ENCODE measurements around the gene ZNF592.

ZNF592 gene

DNA sequence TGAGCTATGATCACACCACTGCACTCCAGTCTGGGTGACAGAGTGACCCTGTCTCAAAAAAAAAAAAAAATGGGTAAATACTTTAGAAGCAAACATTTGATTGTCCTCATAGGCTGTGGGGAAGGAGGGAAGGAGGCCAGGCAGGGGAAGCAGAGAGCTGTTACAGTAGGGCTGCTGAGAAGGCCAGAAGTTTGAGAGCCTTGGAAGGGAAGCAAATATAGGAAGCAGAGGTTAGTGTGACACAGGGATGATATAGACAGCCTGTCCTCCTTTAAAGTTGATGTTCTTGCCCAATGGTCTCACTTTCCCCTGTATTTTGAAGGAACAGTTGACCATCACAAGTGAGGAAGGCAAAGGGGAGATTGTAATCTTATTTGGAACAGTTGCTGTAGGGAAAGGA lies 63.4 kb downstream of the ZNF592 start:
- DNase-seq (ENCODE audit: low spot score): no peak

DNA sequence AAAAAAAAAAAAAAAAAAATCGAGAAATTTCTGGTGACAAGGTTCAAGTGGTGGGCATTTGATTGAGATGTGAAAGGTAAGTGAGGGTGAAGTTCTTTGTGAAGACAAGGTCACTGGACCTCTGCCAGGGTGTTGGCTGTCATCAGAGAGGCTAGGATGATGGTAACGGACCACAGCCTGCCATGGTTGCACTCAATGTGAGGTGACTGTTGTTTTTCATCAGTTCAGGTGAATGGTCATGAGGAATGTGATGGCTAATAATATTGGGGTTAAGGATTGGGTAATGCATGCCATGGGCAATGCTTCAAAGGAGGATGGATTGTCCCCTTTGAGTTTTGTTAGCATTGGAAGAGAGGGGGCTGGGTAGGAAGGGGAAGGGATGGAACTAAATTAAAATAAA lies 64.5 kb downstream of the ZNF592 start:
- DNase-seq (ENCODE audit: low spot score): no peak

DNA sequence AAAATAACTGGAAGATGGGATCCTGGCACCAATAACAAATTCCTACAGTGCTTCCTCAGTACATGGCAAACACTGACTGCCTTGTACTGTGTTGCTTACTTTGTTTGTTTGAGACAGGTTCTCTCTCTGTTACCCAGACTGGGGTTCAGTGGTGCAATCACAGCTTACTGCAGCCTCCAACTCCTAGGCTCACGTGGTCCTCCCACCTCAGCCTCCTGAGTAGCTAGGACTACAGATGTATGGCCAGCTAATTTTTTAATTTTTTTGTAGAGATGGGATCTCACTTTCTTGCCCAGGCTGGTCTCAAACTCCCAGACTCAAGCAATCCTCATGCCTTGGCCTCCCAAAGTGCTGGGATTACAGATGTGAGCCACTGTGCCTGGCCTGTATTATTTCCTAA lies 65.0 kb downstream of the ZNF592 start:
- no peak for DNase-seq (ENCODE audit: low spot score)

DNA sequence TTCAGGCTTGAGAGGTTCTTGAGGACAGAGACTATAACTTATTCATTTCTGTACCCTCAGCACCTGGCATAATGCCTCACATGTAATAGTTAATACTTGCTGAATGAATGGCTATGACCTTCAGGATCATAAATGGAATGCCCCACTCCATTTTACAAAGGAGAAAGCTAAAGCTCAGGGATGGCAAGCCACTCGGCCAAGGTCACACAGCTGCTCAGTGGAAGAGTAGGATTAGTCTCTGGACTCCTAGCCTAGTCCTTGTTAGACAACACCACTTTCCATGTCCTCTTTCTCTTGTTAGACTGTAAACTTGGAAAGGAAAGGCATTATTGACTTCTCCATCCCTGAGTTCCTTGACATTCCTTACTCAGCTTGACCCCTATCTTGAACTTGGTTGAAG lies 65.5 kb downstream of the ZNF592 start:
- DNase-seq (ENCODE audit: low spot score): no peak

- no peak for DNase-seq (ENCODE audit: low spot score)
Observed at GRCh38 chr15:84814916-84815315, 66.5 kb downstream of the ZNF592 start.

DNA sequence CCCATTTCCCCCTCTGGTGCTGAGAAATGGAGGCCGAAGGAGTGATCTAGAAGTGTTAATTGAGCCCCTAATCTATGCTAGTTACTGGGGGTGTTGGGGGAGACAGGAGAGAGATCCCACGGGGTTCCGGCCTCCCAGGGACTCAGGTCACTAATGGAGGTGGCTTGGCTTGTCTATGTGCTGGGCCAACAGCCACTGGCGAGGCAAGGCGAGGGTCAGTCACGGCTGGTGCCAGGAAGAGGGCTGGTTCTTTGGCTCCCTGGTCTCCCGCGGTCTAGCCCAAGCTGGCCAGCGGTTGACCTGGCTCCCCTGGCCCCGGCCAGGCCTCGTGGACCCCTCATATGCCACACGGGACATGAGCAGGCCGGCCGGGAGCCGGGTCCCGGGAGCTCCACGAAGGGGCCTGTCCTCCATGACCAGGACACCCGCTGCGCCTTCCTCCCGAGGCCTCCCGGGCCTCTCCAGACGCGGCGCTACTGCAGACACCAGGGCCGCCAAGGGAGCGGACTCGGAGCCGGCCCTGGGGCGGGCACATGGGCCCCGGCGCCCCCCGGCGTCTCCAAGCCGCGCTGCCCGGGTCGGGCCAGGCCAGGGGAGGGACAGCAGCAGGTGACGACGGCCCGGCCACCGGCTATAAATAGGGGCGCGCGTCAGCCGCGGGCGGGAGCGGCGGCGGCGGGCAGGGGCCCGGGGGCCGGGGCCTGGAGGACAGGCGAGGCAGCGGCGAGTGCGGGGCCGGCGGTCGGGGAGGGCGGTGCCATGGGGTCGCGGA lies 68.5 kb downstream of the ZNF592 start, which contains the start of gene ALPK3:
Gene ALPK3 (plus strand): TSS at position 663 of the 772 bp plus-strand sequence. CDS start 97 bp downstream, at position 760.
- DNase-seq (ENCODE audit: low spot score): no peak

DNA sequence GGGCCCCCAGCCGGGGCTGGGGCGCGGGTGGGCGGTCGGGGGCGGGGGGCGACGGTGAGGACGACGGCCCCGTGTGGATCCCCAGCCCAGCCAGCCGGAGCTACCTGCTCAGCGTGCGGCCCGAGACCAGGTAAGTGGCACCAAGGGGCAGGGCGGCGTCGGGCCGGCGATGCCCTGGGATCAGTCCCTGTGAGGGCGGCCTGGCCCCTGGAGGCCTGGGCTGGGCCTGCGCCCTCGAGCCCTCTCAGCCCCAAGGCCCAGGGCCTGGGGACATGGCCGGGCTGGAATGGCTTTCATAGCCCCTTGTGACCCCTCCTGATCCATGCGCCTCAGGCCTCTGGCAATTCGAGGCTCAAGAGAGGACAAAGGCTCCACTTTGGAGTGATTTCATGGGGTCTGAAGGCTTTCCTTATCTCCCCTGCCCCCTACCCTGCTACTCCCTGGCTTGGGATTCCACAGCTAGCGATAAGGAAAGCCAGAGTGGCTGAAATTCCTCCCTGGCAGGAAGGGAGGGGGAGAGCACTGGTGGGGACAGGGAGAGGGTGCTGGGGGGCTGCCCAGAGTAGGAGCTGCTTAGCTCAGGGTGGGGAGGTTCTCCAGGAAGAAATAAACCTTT lies 69.2 kb downstream of the ZNF592 start:
- no peak for DNase-seq (ENCODE audit: low spot score)

DNA sequence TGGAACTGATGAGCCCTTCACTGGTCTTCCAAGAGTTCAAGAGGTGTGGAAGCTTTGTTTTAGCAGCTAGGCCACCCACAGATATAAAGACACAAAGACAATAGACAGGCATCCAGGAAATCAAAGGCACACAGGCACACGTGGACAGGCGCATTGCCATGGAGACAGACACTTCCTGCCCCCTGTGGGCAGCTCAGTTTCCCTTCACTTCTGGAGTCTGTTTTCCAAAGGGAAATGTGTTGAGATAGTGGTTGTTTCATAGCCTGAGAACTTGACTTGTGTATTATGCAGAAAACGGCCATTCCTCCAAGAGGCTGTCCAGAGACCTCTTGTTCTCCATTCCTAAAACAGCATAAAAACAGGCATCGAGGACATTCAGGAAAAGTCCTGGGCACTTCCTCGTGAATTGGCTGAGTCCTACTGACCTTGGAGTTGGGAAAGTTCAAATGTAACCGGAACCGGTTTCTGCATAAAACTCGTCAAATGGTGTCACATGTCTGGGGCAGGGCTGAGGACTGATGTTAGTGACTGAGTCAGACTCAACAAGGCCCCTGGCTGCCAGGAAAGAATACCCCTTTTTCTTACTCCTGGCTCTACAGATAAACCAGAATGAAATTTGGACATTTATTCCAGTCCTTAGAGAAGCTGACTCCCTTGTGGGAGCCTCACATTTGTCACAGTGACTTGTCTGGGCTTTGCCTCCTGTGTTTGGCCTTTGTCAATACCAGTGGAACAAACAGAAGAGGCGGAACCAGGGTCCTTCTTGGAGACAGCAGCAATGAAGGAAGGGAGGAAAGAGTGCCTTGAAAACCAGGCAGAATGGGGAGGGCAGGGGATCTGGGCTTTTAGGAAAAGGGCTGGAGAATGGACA lies 70.1 kb downstream of the ZNF592 start:
- no peak for DNase-seq (ENCODE audit: low spot score)

DNA sequence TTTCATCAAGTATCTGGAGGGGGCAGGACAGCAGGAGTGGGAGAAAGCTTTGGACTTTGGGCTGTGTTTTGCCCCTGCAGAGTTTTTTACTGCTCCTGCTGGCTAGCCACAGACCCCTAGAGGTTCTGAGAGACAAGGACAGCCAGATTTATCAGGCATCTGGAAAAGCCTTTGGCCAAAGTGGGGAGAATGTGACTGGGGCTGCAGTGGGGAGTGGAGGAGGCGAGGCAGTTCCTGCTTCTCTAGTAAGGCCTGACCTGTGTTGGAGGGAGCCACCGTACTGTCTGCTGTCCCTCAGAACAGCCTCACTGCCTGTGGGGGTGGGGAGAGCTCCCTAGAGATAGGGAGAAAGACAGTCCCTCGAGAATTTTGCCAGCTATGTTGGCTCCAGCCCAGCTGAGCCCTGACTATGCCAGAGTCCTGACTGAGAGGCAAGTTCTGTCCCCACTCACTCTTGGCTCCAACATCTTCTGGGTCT lies 70.9 kb downstream of the ZNF592 start:
- no peak for DNase-seq (ENCODE audit: low spot score)

GRCh38 chr15:84819791-84820190 lies 71.4 kb downstream of the ZNF592 start:
- DNase-seq (ENCODE audit: low spot score): no peak

DNA sequence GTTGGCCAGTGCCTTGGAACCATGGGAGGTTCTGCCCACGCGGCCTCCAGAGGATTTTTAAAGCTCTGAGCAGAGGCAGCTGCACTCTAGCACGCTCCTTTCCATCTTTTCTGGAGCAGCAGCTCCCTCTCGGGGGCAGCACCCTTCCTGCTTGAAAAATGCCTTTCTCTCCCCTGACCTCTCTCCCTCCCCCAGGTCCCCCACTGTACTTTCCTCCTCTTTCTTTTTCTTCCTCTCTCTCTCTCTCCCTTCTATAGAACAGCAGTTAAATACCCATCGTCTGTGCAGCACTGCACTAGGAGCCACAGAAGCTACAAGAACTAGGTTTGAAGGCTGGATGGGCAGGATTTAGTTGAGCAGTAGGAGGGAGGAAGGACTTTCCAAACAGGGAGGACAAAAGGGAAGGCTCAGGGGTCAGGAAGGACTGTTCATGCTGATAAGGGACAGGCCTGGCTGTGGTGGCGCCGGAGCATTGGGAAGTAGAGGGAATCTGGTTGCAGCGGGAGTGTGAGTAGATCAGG lies 73.2 kb downstream of the ZNF592 start:
- DNase-seq (ENCODE audit: low spot score): no peak

- DNase-seq (ENCODE audit: low spot score): no peak
Observed at GRCh38 chr15:84822653-84823281, 74.4 kb downstream of the ZNF592 start.

DNA sequence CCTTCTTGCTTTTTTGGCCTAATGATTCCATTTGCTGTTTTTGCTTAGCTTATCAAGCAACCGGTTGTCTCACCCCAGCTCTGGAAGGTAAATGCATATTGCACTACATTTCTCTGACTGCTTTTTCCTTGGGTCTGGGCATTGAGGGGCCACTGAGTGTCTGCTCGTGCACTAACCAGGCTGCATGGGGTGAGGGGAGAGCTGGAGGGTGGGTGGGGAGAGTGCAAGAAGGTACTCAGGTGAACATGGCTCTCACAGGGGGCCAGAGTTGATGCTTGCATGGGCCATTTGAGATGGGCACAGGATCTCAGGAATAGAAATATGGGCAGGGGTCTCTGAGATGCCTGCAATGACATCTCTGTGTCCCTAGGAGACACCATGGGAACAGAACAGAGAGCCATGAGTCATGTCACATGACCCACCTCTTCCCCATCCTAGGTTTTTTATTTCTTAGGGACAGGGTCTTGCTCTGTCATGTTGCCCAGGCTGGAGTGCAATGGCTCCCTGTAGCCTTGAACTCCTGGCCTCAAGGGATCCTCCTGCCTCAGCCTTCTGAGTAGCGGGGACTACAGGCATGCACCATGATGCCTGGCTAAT lies 75.0 kb downstream of the ZNF592 start:
- DNase-seq (ENCODE audit: low spot score): no peak

GRCh38 chr15:84824260-84825007 lies 76.0 kb downstream of the ZNF592 start:
- DNase-seq (ENCODE audit: low spot score): peak; percentile 20

GRCh38 chr15:84826369-84826823 lies 78.0 kb downstream of the ZNF592 start:
- DNase-seq (ENCODE audit: low spot score): no peak

- DNase-seq (ENCODE audit: low spot score): no peak
Observed at GRCh38 chr15:84827246-84827645, 78.9 kb downstream of the ZNF592 start.

DNA sequence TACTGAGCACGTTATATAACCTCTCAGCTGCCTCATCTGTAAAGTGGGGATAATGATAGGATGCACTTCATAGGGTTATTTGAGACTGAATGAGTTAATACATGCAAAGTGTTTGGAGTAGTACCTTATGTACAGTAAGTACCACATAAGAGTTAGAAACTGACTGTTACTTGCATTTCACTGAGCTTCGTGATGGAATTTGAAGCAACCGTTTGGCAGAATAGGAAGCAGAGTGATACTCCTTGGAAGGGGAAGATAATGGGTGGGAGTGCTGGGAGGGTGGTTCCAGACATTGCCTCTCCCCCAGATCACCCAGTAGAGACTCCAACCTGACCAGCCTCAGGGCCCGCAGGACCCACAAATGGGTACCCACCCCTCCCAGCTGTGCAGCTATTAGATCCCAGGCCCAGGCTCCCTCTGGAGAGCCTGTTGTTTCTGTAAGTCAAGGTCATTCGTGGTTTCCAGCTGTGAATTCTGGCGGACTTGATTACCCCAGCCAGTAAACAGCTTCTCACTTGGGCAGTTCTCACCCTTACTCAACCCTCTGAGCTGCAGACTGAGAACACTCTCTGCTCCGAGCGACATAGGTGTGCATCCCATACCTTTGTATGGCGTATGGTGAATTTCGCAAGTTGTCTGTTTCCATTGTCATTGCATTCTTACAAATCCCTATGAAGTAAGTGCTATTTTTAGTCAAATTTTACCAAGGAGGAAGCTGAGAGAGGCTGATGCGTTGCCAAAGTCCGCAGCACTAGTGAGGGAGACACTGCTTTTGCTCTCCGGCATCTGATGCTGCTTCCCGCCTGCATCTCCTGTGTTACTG lies 79.9 kb downstream of the ZNF592 start:
- DNase-seq (ENCODE audit: low spot score): no peak

- no peak for DNase-seq (ENCODE audit: low spot score)
Observed at GRCh38 chr15:84829428-84829827, 81.0 kb downstream of the ZNF592 start.

GRCh38 chr15:84830036-84830435 lies 81.6 kb downstream of the ZNF592 start:
- DNase-seq (ENCODE audit: low spot score): no peak

DNA sequence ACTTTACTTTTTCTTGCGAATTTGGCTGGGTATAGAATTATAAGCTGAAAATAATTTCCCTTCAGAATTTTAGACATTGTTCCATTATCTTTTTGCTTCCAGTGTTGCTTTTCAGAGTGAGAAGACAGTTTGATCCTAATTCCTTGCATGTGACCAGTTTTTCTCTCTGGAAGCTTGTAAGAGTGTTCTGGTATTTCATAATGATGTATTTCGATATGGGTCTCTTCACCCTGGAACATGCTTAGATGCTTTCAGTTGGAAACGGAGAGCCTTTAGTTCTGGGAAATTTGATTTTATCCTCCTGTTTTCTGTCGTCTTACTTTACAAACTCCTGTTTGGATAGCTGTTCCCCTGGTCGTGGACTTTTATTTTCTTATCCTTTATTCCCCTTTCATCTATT lies 82.6 kb downstream of the ZNF592 start:
- DNase-seq (ENCODE audit: low spot score): no peak
